DOHH2 (cell line): ENCODE measurements around the gene BCAP31.

Source experiments
- H3F3A ChIP-seq: fragments of 200-600 bp; sonication (generic), shearing (Covaris generic); 2 replicates; pipeline ENCODE4 v1.6.0; 2016; ENCODE audit warnings: antibody characterized with exemption, mild to moderate bottlenecking; ENCODE audit not compliant: control insufficient read depth, insufficient read depth
- H3K27ac ChIP-seq: fragments of 200-600 bp; sonication (generic); 2 replicates; pipeline ENCODE4 v1.5.1; 2014; ENCODE audit warnings: low read depth, mild to moderate bottlenecking, low read length, moderate library complexity
- H3K27me3 ChIP-seq: fragments of 200-600 bp; sonication (generic); 2 replicates; pipeline ENCODE4 v1.6.1; 2014; ENCODE audit warnings: mild to moderate bottlenecking, low read length, mixed read lengths; ENCODE audit not compliant: control insufficient read depth
- H3K36me3 ChIP-seq: fragments of 200-600 bp; sonication (generic); 2 replicates; pipeline ENCODE4 v1.6.1; 2014; ENCODE audit warnings: mild to moderate bottlenecking, low read length, moderate library complexity, mixed read lengths; ENCODE audit not compliant: control insufficient read depth
- H3K4me1 ChIP-seq: fragments of 200-600 bp; sonication (generic); 2 replicates; pipeline ENCODE4 v1.6.1; 2014; ENCODE audit warnings: mild to moderate bottlenecking, low read length, mixed read lengths; ENCODE audit not compliant: control insufficient read depth
- H3K4me2 ChIP-seq: fragments of 200-600 bp; sonication (generic); 2 replicates; pipeline ENCODE4 v1.6.0; 2014; ENCODE audit warnings: mild to moderate bottlenecking, low read length, moderate library complexity
- H3K4me3 ChIP-seq: fragments of 200-600 bp; sonication (generic); 2 replicates; pipeline ENCODE4 v1.5.1; 2014; ENCODE audit warnings: mild to moderate bottlenecking, low read length, mixed read lengths
- H3K79me2 ChIP-seq: fragments of 200-600 bp; sonication (generic); 2 replicates; pipeline ENCODE4 v1.6.1; 2014; ENCODE audit warnings: mild to moderate bottlenecking, low read length, mixed read lengths; ENCODE audit not compliant: control insufficient read depth
- H3K9me2 ChIP-seq: fragments of 200-600 bp; sonication (generic); replicated peaks from 2 replicates; pipeline ENCODE4 v1.6.1; 2014; ENCODE audit warnings: mild to moderate bottlenecking, low read length, mixed read lengths; ENCODE audit not compliant: control insufficient read depth
- H3K9me3 ChIP-seq: fragments of 200-600 bp; sonication (generic); 2 replicates; pipeline ENCODE4 v1.6.1; 2014; ENCODE audit warnings: antibody characterized with exemption, low read length, mixed read lengths; ENCODE audit not compliant: control insufficient read depth, insufficient read depth
- H4K20me1 ChIP-seq: fragments of 200-600 bp; sonication (generic); 2 replicates; pipeline ENCODE4 v1.6.0; 2014; ENCODE audit warnings: low read depth, mild to moderate bottlenecking, antibody characterized with exemption, low read length, moderate library complexity; ENCODE audit not compliant: control insufficient read depth, insufficient read depth
- CTCF ChIP-seq: fragments of 200-600 bp; sonication (generic); IDR thresholded peaks from one replicate; pipeline ENCODE4 v1.5.1; 2014; ENCODE audit warnings: antibody characterized with exemption, mild to moderate bottlenecking, low read depth, low read length; ENCODE audit not compliant: poor library complexity, severe bottlenecking
- EZH2phosphoT487 ChIP-seq: fragments of 200-600 bp; sonication (generic); IDR thresholded peaks from 2 replicates; pipeline ENCODE4 v1.6.1; 2017; ENCODE audit warnings: borderline replicate concordance, mild to moderate bottlenecking, antibody characterized with exemption, low read length, moderate library complexity, mixed read lengths

The BCAP31 gene

GRCh38 chrX:153764786-153765137 is 40.6 kb upstream of the BCAP31 start:
- no peak overlapping the region for H3K4me2 ChIP-seq
- H3K4me3 ChIP-seq = no peak overlapping the region

GRCh38 chrX:153763989-153764755 is 40.0 kb upstream of the BCAP31 start, which contains the start of gene PLXNB3:
Gene PLXNB3 (plus strand): TSS chrX:153764249. CDS start chrX:153765536, 1,287 bp downstream.
- Histone ChIP-seq H3K27ac (no peak within 1 kb of the TSS), H3K4me1 (peaks cover 3% of the 10 kb centered on the region; the same call in 1 of the 2 replicates), H3K4me3 (no peak within 1 kb of the TSS), H3F3A (no peaks in the 10 kb centered on the region), H3K27me3 (no peaks in the 10 kb centered on the region), H3K79me2 (no peaks in the 10 kb centered on the region), H3K9me2 (no peaks in the 10 kb centered on the region), H3K4me2 (no peak within 1 kb of the TSS), H4K20me1 (no peaks in the 10 kb centered on the region), H3K9me3 (no peaks in the 10 kb centered on the region), H3K36me3 (no peaks in the 10 kb centered on the region)
- TF ChIP-seq EZH2phosphoT487 (no peak), CTCF (peak; percentile 83)

More at GRCh38 chrX:153764786-153765137, 40.6 kb upstream of the BCAP31 start:
- Histone ChIP-seq H3K4me1 (peaks cover 3% of the 10 kb centered on the region; the same call in 1 of the 2 replicates), H4K20me1 (no peaks in the 10 kb centered on the region), H3K9me3 (no peaks in the 10 kb centered on the region), H3K79me2 (no peaks in the 10 kb centered on the region), H3K9me2 (no peaks in the 10 kb centered on the region), H3F3A (no peaks in the 10 kb centered on the region), H3K27ac (no peak overlapping the region), H3K27me3 (no peaks in the 10 kb centered on the region), H3K36me3 (no peaks in the 10 kb centered on the region)
- no peak for TF ChIP-seq EZH2phosphoT487
- TF ChIP-seq CTCF = no peak

- Histone ChIP-seq H3K79me2 (no peaks in the 10 kb centered on the region), H3K4me3 (no peak overlapping the region), H3K9me2 (no peaks in the 10 kb centered on the region), H3K27ac (no peak overlapping the region), H3K27me3 (no peaks in the 10 kb centered on the region), H4K20me1 (no peaks in the 10 kb centered on the region), H3F3A (no peaks in the 10 kb centered on the region), H3K4me1 (peaks cover 3% of the 10 kb centered on the region; the same call in 1 of the 2 replicates), H3K9me3 (no peaks in the 10 kb centered on the region), H3K4me2 (no peak overlapping the region), H3K36me3 (no peaks in the 10 kb centered on the region)
- TF ChIP-seq CTCF (no peak), EZH2phosphoT487 (no peak)
Observed at GRCh38 chrX:153763298-153763932, 39.2 kb upstream of the BCAP31 start.
